Keratinocyte (primary cell): ENCODE results near the gene CUL3. TPM values are rescaled to one million over a fixed set of nuclear protein-coding genes. Genes with fewer than 3 reads are reported as not detected.

Experiments
- DNase-seq: peaks from one replicate; pipeline ENCODE4 v3.0.0-alpha.2; 2011; ENCODE audit warnings: low read depth, missing footprints, low spot score
- FAIRE-seq: peaks from 2 replicates; lab custom pipeline; 2011; peaks lifted over from hg19 to GRCh38; lab: Jason Lieb, UNC
- H2AFZ ChIP-seq: 2 replicates; pipeline ENCODE4 v1.6.0; 2012; ENCODE audit warnings: low read length, control low read depth, inconsistent platforms; ENCODE audit not compliant: control insufficient read depth
- H3K27ac ChIP-seq: 2 replicates; pipeline ENCODE4 v1.5.1; 2011; ENCODE audit warnings: low read length; ENCODE audit not compliant: control insufficient read depth, insufficient read depth
- H3K27me3 ChIP-seq: 3 replicates; pipeline ENCODE4 v1.6.0; 2011; ENCODE audit warnings: low read length; ENCODE audit not compliant: control insufficient read depth, insufficient read depth; ENCODE audit errors: extremely low read depth
- H3K36me3 ChIP-seq, 2 experiments: 2 replicates in 1 of 2; 3 replicates in 1 of 2; pipeline ENCODE4 v1.5.1; 2011; ENCODE audit warnings: low read length in 2 of 2, mild to moderate bottlenecking in 1 of 2; ENCODE audit not compliant: control insufficient read depth in 2 of 2, insufficient read depth in 2 of 2; ENCODE audit errors: extremely low read depth in 1 of 2
- H3K4me1 ChIP-seq: 3 replicates; pipeline ENCODE4 v1.5.1; 2011; ENCODE audit warnings: low read length; ENCODE audit not compliant: control insufficient read depth, insufficient read depth; ENCODE audit errors: extremely low read depth
- H3K4me2 ChIP-seq: 3 replicates; pipeline ENCODE4 v1.6.0; 2011; ENCODE audit warnings: low read depth, low read length; ENCODE audit not compliant: control insufficient read depth, insufficient read depth; ENCODE audit errors: extremely low read depth
- H3K4me3 ChIP-seq, 3 experiments: fragments of 200-600 bp in 1 of 3; sonication (generic) in 1 of 3; 2 replicates in 2 of 3; 3 replicates in 1 of 3; pipeline ENCODE4 v1.5.1; 2011 to 2016; ENCODE audit warnings: low read length in 3 of 3, mild to moderate bottlenecking in 3 of 3, control low read depth in 2 of 3, inconsistent platforms in 1 of 3, low read depth in 1 of 3, mixed read lengths in 1 of 3, mixed run types in 1 of 3, moderate library complexity in 1 of 3; ENCODE audit not compliant: control insufficient read depth in 2 of 3, insufficient read depth in 2 of 3; ENCODE audit errors: extremely low read depth in 1 of 3
- H3K79me2 ChIP-seq: 2 replicates; pipeline ENCODE4 v1.6.0; 2012; ENCODE audit warnings: low read length; ENCODE audit not compliant: control insufficient read depth, insufficient read depth
- H3K9ac ChIP-seq: 3 replicates; pipeline ENCODE4 v1.6.0; 2011; ENCODE audit warnings: low read length; ENCODE audit not compliant: control insufficient read depth, insufficient read depth; ENCODE audit errors: extremely low read depth
- H3K9me1 ChIP-seq: 3 replicates; pipeline ENCODE4 v1.6.0; 2011; ENCODE audit warnings: low read length; ENCODE audit not compliant: control insufficient read depth, insufficient read depth; ENCODE audit errors: extremely low read depth
- H3K9me3 ChIP-seq: 2 replicates; pipeline ENCODE4 v1.5.1; 2012; ENCODE audit warnings: low read depth, low read length; ENCODE audit not compliant: control insufficient read depth
- H4K20me1 ChIP-seq: 3 replicates; pipeline ENCODE4 v1.6.0; 2011; ENCODE audit warnings: low read length; ENCODE audit not compliant: control insufficient read depth, insufficient read depth; ENCODE audit errors: extremely low read depth
- EZH2 ChIP-seq: IDR thresholded peaks from one replicate; pipeline ENCODE4 v1.6.1; 2012; ENCODE audit warnings: inconsistent platforms, mild to moderate bottlenecking, low read length, moderate library complexity
- dilution Hi-C: fragments of 300-500 bp; cut with MboI; formaldehyde crosslinking; loops from one replicate; pipeline ENCODE4 v1.7.0; 2020; ENCODE audit warnings: low sequenced_read_pairs; ENCODE audit not compliant: extremely low pct_ligation_motif_present
- polyA plus RNA-seq, 5 experiments: library from polyadenylated mRNA; depleted of rRNA in 3 of 5; stranded (reverse) in 3 of 5; stranded (forward) in 1 of 5; unstranded in 1 of 5; fragments of >200 nt; gene quantifications; 1 replicate in 1 of 5; 2 replicates in 3 of 5; 3 replicates in 1 of 5; pipeline versions ENCODE4 v1.2.1 to v1.2.3, GENCODE V29; 2011 to 2012; ENCODE audit warnings: missing spikeins in 2 of 5, low read depth in 1 of 5, low replicate concordance in 1 of 5
- TF ChIP-seq, protein P1 (sequence below), 3 experiments: IDR thresholded peaks in 1 of 3; conservative IDR thresholded peaks in 1 of 3; optimal IDR thresholded peaks in 1 of 3; 2 replicates in 2 of 3; 3 replicates in 1 of 3; pipeline versions ENCODE3 to v1.5.1; 2011; ENCODE audit warnings: low read length in 3 of 3, mild to moderate bottlenecking in 3 of 3, moderate library complexity in 2 of 3, control low read depth in 1 of 3, inconsistent platforms in 1 of 3; ENCODE audit not compliant: insufficient read depth in 2 of 3; ENCODE audit errors: extremely low read depth in 1 of 3

CUL3 gene
- polyA plus RNA-seq, 1 donor (not counting 4 experiments of a cell fraction or from before 2014, with no cell fraction given) = 71.7 TPM

DNA sequence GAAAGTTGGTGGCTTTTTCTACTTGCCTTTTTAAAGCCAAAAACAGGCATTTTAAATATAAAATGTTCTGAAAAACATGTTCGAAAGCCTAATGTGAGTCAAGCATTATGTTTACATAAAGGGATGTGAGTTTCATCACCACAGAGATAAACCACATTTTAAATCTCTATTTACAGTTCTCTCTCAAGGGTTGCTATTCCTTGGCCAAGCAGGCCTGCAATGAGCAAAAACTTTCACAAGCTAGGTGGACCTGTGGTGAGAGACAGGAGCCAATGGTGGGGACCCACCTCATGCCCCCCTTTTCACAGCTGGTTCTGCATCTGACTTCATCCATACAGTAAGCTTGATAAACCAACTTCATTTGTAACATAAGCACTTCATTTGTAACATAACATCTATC lies 65.1 kb downstream of the CUL3 start:
- peak overlapping the region; percentile 23 for H3K27ac ChIP-seq
- FAIRE-seq = no peak

DNA sequence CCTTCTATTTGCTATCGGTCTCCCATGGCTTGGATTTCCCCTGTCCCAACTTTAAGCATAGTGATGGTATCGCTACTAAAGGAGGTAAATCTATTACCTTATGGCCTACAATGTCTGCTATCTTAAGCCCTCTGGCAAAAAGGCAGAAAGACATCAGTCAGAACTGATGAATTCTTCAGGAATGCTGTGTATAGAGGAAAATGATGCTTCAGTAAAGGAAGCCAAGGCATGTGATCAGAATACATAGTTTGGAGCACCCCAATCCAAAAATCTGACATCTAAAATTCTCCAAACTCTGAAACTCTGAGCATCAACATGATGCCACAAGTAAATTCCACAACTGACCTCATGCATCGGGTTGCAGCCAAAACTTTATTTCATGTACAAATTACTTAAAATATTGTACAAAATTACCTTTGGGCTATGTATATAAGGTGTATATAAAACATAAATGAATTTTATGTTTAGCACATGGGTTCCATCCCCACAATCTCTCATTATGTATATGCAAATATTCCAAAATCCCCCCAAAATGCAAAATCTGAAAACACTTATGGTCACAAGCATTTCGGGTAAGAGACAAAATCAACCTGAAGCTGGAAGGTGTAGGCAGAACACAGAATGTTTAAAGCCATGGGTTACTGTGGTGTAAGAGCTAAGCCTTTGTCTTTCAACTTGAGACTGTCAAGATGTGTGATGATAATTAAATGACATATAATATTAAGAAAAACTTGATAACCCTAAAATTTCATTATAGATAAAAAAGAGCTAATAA lies 66.2 kb downstream of the CUL3 start:
- H3K9me1 ChIP-seq = no peaks in the 10 kb centered on the region
- H3K9ac ChIP-seq = no peak overlapping the region
- H3K4me3 ChIP-seq = no peak overlapping the region
- H4K20me1 ChIP-seq = no peaks in the 10 kb centered on the region
- H3K27ac ChIP-seq = peak overlapping the region; percentile 22
- H3K27me3 ChIP-seq = no peaks in the 10 kb centered on the region
- peak overlapping the region; percentile 7 for H3K4me2 ChIP-seq
- H3K79me2 ChIP-seq = peaks cover 83% of the 10 kb centered on the region
- no peak overlapping the region for H2AFZ ChIP-seq
- TF ChIP-seq, protein P1, sequence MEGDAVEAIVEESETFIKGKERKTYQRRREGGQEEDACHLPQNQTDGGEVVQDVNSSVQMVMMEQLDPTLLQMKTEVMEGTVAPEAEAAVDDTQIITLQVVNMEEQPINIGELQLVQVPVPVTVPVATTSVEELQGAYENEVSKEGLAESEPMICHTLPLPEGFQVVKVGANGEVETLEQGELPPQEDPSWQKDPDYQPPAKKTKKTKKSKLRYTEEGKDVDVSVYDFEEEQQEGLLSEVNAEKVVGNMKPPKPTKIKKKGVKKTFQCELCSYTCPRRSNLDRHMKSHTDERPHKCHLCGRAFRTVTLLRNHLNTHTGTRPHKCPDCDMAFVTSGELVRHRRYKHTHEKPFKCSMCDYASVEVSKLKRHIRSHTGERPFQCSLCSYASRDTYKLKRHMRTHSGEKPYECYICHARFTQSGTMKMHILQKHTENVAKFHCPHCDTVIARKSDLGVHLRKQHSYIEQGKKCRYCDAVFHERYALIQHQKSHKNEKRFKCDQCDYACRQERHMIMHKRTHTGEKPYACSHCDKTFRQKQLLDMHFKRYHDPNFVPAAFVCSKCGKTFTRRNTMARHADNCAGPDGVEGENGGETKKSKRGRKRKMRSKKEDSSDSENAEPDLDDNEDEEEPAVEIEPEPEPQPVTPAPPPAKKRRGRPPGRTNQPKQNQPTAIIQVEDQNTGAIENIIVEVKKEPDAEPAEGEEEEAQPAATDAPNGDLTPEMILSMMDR (optimal IDR thresholded peaks at IDR 0.05 in 1 of 3, IDR thresholded peaks at IDR 0.05 in 1 of 3, conservative IDR thresholded peaks at IDR 0.05 in 1 of 3; ENCODE audit: extremely low read depth in 1 of 3, insufficient read depth in 2 of 3, low read length in 3 of 3) = no peak
- no peak for TF ChIP-seq EZH2
- FAIRE-seq (peak; percentile 85), DNase-seq (peak; percentile 26)
- H3K9me3 ChIP-seq = no peaks in the 10 kb centered on the region
- dilution Hi-C loops = no loop called here
- H3K4me1 ChIP-seq = peaks cover 39% of the 10 kb centered on the region
- H3K36me3 ChIP-seq = no peaks in the 10 kb centered on the region

More for the DNA sequence above, 65.1 kb downstream of the CUL3 start:
- Histone ChIP-seq H3K27me3 (no peaks in the 10 kb centered on the region), H4K20me1 (no peaks in the 10 kb centered on the region), H3K4me1 (peaks cover 39% of the 10 kb centered on the region), H3K4me3 (no peak overlapping the region), H3K4me2 (no peak overlapping the region), H3K79me2 (peaks cover 87% of the 10 kb centered on the region), H3K9ac (no peak overlapping the region), H3K36me3 (no peaks in the 10 kb centered on the region), H2AFZ (no peak overlapping the region), H3K9me1 (no peaks in the 10 kb centered on the region), H3K9me3 (no peaks in the 10 kb centered on the region)
- DNase-seq = no peak
- dilution Hi-C loops = no loop called here
- no peak for TF ChIP-seq EZH2
- TF ChIP-seq, protein P1 (optimal IDR thresholded peaks at IDR 0.05 in 1 of 3, IDR thresholded peaks at IDR 0.05 in 1 of 3, conservative IDR thresholded peaks at IDR 0.05 in 1 of 3; ENCODE audit: extremely low read depth in 1 of 3, insufficient read depth in 2 of 3, low read length in 3 of 3) = no peak
